Suprapubic skin (tissue), 4 donors: ENCODE results near the gene LRRC2.

Experiments used
- CTCF ChIP-seq, 2 donors: fragments of 200-600 bp in 1 of 2; fragments of 450-650 bp in 1 of 2; sonication (generic) in 1 of 2; IDR thresholded peaks; one replicate each; pipeline ENCODE4 v1.5.1; 2016 to 2019; ENCODE audit warnings: antibody characterized with exemption in 2 of 2, mild to moderate bottlenecking in 1 of 2, moderate library complexity in 1 of 2
- EP300 ChIP-seq: sonication (generic); formaldehyde crosslinking; IDR thresholded peaks from one replicate; pipeline ENCODE4 v1.6.1; 2017; ENCODE audit warnings: antibody characterized with exemption
- POLR2A ChIP-seq, 2 donors: fragments of 450-650 bp; IDR thresholded peaks; one replicate each; pipeline ENCODE4 v1.6.1; 2017; ENCODE audit warnings: antibody characterized with exemption in 2 of 2, mild to moderate bottlenecking in 2 of 2, moderate library complexity in 2 of 2
- POLR2AphosphoS5 ChIP-seq, 3 donors: sonication (generic); formaldehyde crosslinking; IDR thresholded peaks; one replicate each; pipeline ENCODE4 v1.6.1; 2017; ENCODE audit warnings: antibody characterized with exemption in 3 of 3

DNA sequence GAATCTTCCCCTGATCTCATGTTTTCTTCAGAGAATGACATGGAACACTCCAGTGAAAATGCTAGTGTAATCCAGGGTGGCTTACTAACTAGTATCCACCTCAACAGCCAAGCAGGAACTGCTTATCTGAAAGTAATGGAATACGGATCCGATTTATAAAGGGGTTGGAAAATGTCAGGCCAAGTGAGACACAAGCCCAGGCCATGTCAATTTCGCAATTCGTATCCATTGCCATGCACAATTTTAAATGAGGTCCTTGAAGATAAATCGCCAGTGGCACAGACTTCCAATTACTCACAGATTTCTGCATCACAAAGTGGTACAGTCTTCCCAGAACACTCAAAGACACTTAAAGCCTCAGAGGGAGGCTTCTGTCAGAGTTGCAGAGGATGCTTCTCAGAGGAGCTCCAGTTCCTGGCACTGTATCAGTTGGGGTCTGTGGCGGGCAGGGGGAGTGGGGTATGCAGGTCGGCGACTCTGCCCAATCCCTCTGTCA, 29.8 kb upstream of the LRRC2 start:
- TF ChIP-seq CTCF (IDR thresholded peaks at IDR 0.05), result no peak
- no peak for TF ChIP-seq POLR2A (IDR thresholded peaks at IDR 0.05)
- no peak for TF ChIP-seq POLR2AphosphoS5 (IDR thresholded peaks at IDR 0.05)
- no peak for TF ChIP-seq EP300
